ENCODE data around the gene MICAL3.

The MICAL3 gene

GRCh38 chr22:17906978-17907747 lies 117.2 kb downstream of the MICAL3 start:
- no peak for DNase-seq

DNA sequence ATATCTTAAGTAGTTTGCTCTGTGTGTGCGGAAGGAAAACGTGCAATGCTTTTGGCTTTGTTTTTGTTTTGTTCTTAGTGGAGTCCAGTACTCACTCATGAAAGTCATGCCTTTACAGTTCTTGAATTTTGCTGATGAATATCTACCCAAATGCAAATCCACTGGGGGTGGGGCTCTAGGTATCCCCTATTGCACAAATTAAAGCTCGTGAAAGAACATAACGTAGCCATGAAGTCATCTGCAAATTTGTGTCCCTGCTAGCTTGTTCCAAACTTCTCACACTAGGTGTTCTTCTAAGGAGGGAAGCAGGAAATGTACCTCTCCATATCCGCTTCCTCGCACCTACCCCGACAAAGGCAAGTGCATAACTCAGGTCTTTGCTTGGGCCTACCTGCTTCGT lies 118.9 kb downstream of the MICAL3 start:
- DNase-seq, result no peak

DNA sequence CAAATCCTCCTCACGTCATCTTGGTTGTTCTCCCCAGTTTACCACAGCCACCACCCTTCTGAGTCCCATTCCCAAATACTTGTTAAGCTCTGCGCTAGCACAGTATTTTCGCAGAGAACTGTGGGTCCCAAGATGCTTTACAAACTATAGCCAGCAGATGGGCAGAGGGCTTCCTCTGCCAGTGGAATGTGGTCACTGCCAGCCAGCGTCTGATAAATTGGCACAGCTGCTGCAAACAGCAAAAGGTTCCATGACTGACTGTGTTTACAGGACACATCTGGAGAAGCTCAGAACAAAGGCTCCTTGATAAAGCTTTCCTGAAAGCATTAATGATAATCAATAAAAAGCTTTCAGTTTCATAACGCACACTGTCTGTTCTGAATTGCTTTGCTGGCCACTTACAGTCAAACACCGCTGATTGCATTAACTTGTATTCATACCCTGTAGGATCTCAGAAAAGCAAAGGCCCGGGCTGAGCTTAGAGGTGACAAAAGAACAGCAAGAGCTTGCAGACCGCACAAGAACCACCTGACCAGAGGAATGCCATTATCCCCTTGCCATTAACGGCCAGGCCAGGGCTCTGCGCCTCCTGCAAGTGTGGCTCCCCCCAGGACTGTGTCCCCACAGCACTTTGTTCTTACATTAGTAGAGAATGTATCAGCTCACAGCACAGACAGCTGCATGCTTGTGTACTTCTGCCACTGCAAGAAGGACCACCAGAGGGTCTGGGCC lies 120.6 kb downstream of the MICAL3 start:
- no peak for DNase-seq

DNA sequence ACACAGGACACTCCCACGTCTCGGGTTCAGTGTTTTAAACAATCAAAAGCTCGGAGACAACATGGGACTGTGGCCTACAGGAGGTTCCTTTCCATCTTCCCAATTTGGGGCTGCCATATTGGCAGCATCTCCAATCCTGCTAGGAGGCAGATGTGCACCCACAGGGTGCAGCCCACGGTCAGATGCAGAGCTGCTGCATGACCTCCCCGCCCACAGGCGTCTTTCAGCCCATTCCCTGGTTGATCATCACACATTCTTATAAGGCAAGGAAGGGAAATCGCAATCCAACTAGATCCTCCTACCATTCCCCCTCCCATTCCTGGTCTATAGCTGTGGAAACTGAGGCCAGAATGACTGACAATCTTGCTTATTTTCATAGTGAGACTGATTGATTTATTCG lies 121.4 kb downstream of the MICAL3 start:
- no peak for DNase-seq

- DNase-seq, result no peak
Measured at GRCh38 chr22:17898375-17898774, 126.0 kb downstream of the MICAL3 start.

DNA sequence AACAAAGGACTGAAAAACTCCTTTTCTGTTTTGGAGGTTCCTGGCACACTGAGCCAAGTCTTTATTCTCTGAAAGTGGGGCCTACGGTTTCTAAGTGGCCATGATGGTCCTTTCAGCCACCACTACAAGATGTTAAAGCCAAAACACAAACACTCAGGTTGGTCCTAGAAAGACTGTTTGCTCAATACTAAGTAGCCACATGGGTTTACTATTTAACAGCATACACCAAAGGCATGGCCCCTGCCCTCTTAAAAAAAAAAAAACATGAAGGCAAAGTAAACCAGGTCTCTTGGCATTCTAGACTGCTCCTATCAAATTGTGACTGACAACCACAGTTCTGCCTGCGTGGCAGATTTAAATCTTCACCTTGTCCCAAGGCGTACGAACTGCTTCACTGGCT lies 126.5 kb downstream of the MICAL3 start:
- DNase-seq, result no peak

GRCh38 chr22:17897426-17897825 lies 126.9 kb downstream of the MICAL3 start:
- no peak for DNase-seq

- no peak for DNase-seq
Measured at GRCh38 chr22:17896586-17896985, 127.8 kb downstream of the MICAL3 start.

DNA sequence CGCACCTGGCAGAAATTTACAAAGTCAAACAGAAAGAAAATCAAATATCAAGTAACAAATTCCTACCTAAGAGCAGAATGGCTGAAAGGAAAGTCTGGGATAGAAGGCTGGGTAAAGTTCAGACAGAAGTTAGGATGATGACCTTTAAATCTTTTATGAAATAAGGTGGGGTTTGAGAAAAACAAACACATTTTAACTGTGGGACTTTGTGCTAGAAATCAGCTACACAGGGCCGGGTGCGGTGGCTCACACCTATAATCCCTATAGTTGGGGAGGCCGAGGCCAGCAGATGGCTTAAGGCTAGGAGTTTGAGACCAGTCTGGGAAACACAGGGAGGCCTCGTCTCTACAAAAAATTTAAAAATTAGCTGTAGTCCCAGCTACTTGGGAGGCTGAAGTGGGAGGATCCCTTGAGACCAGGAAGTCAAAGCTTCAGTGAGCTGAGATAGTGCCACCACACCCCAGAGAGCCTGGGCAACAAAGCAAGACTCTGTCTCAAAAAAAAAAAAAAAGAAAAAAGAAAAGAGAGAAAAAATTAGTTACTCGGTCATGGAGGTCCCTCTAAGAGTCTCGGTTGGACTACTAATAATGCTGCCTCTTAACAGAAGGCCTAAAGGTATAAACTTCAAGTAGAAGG lies 130.3 kb downstream of the MICAL3 start:
- no peak for DNase-seq

DNA sequence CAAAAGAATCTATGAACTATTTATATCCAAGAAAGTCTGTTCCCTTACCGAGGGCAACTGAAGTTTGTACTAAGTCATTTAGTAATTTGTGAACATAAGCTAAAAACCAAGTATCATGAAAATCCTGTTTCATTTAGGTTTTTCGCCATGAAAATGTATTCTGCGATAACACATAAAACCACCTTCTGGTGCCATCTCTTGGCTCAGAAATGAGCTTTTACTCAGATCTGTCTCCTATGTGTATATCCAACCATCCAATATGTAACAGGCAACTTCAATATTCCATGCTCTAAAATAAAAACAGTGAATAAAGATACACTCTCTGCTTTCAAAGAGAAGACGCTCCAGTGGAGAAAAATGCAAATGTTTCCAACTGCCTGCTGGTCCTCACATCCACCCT lies 132.0 kb downstream of the MICAL3 start:
- DNase-seq, result no peak

- DNase-seq, result no peak
Measured at GRCh38 chr22:17891481-17892167, 132.7 kb downstream of the MICAL3 start.

GRCh38 chr22:17890892-17891291 lies 133.5 kb downstream of the MICAL3 start:
- no peak for DNase-seq

GRCh38 chr22:17890245-17890671 lies 134.1 kb downstream of the MICAL3 start:
- no peak for DNase-seq

DNA sequence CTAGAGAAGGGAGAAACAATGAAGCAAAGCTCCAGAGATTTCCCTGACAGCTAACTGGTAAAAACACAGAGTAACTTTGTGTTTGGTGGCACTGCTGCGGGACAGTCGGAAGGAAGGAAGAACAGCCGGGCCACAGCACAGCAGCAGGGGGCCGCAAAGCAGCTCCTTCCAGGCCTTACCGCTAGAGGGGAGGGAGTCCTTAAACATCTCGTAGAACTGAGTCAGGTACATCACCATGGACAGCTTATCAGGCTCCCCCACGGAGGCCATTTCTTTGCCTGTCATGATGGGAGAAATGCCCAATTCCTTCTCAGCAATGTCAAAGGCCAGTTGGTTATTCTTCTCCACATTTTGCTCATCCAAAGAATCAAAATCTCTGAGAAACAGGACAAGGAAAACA lies 135.5 kb downstream of the MICAL3 start:
- no peak for DNase-seq

- DNase-seq, result no peak
Measured at GRCh38 chr22:17888439-17888838, 135.9 kb downstream of the MICAL3 start.

DNA sequence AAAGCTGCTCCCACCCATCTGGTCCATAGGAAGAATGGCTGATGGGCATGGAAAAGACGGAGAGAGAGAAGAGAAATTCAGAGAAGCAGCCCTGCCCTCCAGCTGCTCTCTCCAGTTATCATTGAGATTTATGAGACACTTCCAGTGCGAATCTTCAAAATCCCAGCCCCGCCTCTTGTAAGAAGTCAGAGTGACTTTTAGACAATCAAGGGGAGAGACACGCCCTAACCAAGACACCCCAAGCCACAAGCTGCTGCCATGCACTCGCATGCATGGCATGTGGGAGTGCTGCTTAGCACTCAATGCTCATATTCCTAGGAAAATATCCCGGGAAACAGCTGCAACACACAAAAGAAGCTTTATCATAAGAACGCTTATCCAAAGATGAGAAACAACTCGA lies 139.5 kb downstream of the MICAL3 start:
- DNase-seq, result no peak

DNA sequence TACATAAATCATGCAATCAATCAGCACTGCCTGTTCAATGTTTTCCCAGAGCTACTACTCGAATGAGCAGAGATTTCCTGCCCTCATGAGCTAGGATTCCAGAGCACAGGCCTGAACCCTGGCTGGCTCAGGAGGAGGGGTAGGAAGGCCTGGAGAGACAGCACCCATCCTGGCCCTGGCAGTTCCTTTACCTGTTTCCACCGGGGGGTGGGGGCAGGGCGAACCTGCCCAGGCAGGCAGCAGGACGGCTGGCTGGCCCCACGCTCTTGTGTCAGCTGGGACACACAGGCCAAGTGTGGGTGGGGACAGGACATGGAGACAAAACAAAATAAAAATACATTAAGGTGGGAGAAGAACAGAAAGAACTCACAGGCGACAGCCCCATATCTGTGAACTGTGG lies 140.3 kb downstream of the MICAL3 start:
- no peak for DNase-seq

DNA sequence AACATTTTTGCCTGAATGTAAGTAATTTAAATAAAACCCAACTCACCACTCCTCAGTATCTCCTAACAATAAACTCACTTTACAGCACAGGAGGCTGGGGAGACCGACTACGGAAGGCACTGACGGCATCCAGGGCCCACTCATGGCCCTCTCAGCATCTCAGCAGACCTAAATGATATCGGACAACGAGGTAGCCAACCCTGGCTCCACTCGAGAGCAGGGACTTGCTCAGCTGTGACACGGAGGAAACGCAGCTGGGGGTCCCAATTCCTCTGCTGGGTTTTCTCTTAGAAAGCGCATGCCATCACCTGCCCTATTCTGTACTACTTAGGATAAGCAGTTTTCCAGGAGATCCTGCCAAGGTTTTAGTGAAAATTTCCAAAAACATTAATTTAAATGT lies 141.0 kb downstream of the MICAL3 start:
- DNase-seq, result no peak

DNA sequence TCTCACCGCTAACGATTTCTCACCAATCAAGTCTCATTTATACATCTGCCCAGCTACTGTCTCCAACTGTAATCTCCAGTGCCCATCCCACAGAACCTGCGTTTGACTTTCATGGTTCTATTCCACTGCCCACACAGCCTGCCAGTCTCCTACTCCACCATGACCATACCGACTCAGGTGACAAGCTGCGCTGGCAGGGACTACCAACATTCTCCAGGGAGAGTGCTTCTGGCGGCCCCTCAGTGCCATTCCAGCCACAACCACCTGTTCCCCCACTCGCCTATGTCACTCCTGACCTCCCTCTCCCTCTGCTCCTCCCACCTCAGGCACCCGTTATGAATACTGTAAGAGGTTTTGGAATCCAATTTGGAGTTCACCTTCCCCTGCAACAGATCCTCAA lies 141.6 kb downstream of the MICAL3 start:
- no peak for DNase-seq

- no peak for DNase-seq
Measured at GRCh38 chr22:17882162-17882561, 142.2 kb downstream of the MICAL3 start.

GRCh38 chr22:17881366-17881765 lies 143.0 kb downstream of the MICAL3 start:
- DNase-seq, result no peak

DNA sequence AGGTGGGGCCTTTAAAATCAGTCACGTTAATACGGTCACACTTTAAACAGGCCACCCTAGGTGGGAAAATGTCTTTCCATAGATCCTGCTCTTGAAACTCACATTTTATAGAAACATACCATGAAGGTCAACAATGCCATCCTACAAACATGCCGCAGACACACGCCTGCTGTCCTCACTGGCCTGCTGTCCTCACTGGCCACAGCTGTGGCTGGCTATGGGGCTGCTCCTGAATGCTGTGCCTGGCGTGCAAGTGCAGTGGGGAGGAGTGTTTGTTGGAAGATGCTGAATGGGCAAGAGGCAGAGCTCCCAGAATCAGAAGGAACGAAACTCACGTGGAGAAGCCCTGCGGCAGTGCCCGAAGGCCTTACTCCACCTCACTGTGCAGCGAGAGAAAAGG lies 143.9 kb downstream of the MICAL3 start:
- DNase-seq, result no peak

DNA sequence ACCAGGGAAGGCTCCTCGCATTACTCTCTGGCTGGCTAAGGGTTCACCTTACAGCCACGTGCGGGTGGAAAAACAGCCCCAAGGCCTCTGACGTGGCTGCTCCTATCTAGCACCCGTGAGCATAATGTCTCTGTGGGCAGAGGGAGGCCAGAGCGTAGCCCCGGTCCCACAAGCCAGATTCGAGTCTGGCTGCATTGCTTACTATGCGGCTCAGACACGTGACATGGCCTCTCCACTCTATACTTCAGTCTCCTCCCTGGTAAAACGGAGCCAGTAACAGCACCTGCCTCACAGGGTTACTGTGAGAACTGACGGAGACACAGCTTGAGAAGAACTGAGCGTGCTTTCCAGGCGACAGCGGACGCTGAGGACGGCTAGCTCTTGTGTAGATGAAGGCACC lies 144.3 kb downstream of the MICAL3 start:
- DNase-seq, result no peak

GRCh38 chr22:17878941-17879340 lies 145.4 kb downstream of the MICAL3 start:
- DNase-seq, result no peak
